Measurements from ENCODE around the gene STRN4.
A peak's percentile ranks its signal among the peaks of the same experiment; 100 is the strongest.

The STRN4 gene

GRCh38 chr19:46759206-46759605, 13.0 kb upstream of the STRN4 start:
- H3K27ac ChIP-seq (replicated peaks): no peak overlapping the region
- TF ChIP-seq SPI1 (IDR thresholded peaks at IDR 0.05; ENCODE audit: borderline replicate concordance, low read depth) (no peak), REST (IDR thresholded peaks at IDR 0.05; ENCODE audit: insufficient replicate concordance, low read depth) (no peak), POLR2AphosphoS5 (IDR thresholded peaks at IDR 0.05; ENCODE audit: low read depth) (no peak)
- no peaks in the 10 kb centered on the region for H3K27me3 ChIP-seq (ENCODE audit: insufficient read depth, poor library complexity, severe bottlenecking)
- no peak overlapping the region for H3K4me3 ChIP-seq (replicated peaks; ENCODE audit: insufficient read depth, low read length)
- DNase-seq (ENCODE audit: low read depth in 1 of 2, low spot score in 1 of 2): peak in 1 of 2 experiments; percentile 9

- Histone ChIP-seq H3K27me3 (ENCODE audit: insufficient read depth, poor library complexity, severe bottlenecking) (no peaks in the 10 kb centered on the region), H3K4me3 (replicated peaks; ENCODE audit: insufficient read depth, low read length) (no peak overlapping the region), H3K27ac (replicated peaks) (no peak overlapping the region)
- TF ChIP-seq REST (IDR thresholded peaks at IDR 0.05; ENCODE audit: insufficient replicate concordance, low read depth) (no peak), GABPA (IDR thresholded peaks at IDR 0.05; ENCODE audit: low read depth) (no peak), CTCF (IDR thresholded peaks at IDR 0.05; ENCODE audit: insufficient read depth, low read length) (no peak), SPI1 (IDR thresholded peaks at IDR 0.05; ENCODE audit: borderline replicate concordance, low read depth) (no peak), POLR2AphosphoS5 (IDR thresholded peaks at IDR 0.05; ENCODE audit: low read depth) (no peak)
- DNase-seq (ENCODE audit: low read depth in 1 of 2, low spot score in 1 of 2): no peak
Measured at GRCh38 chr19:46756544-46756888, 10.3 kb upstream of the STRN4 start.

GRCh38 chr19:46755853-46756543, 9.7 kb upstream of the STRN4 start:
- no peaks in the 10 kb centered on the region for H3K27me3 ChIP-seq (ENCODE audit: insufficient read depth, poor library complexity, severe bottlenecking)
- no peak overlapping the region for H3K27ac ChIP-seq (replicated peaks)
- no peak overlapping the region for H3K4me3 ChIP-seq (replicated peaks; ENCODE audit: insufficient read depth, low read length)
- TF ChIP-seq CTCF (IDR thresholded peaks at IDR 0.05; ENCODE audit: insufficient read depth, low read length) (no peak), SPI1 (IDR thresholded peaks at IDR 0.05; ENCODE audit: borderline replicate concordance, low read depth) (no peak), POLR2AphosphoS5 (IDR thresholded peaks at IDR 0.05; ENCODE audit: low read depth) (no peak), REST (IDR thresholded peaks at IDR 0.05; ENCODE audit: insufficient replicate concordance, low read depth) (no peak), GABPA (IDR thresholded peaks at IDR 0.05; ENCODE audit: low read depth) (no peak)
- no peak for DNase-seq (ENCODE audit: low read depth in 1 of 2, low spot score in 1 of 2)
